Endothelial cell of umbilical vein (primary cell): ENCODE results near the gene RSPH6A. TPM values are rescaled to one million over a fixed set of nuclear protein-coding genes. Genes with fewer than 3 reads are reported as not detected.

Source experiments
- BruUV-seq: library from RNA; stranded (reverse); fragments of 400-500 nt; replicated peaks from 2 replicates; lab custom pipeline; 2021; lab: Mats Ljungman, UMichigan
- CTCF ChIA-PET: fragments of 300-600, 350-600 bp; sonication (Branson Sonifier 250); formaldehyde crosslinking; loops from one replicate; lab custom pipeline; 2021; ENCODE audit warnings: antibody characterized with exemption, inconsistent platforms; lab: Charles Lee
- POLR2A ChIA-PET: fragments of 300-600, 350-600 bp; sonication (Branson Sonifier 250); formaldehyde crosslinking; loops from one replicate; lab custom pipeline; 2021; ENCODE audit warnings: antibody characterized with exemption, inconsistent platforms; lab: Charles Lee
- DNase-seq: peaks from one replicate; pipeline ENCODE4 v3.0.0-alpha.2; 2011; ENCODE audit warnings: low read depth, low spot score
- FAIRE-seq: peaks from 2 replicates; lab custom pipeline; 2011; peaks lifted over from hg19 to GRCh38; lab: Jason Lieb, UNC
- H2AFZ ChIP-seq: 2 replicates; pipeline ENCODE4 v1.6.0; 2012; ENCODE audit warnings: low read depth, low read length, control low read depth, inconsistent platforms
- H3K27ac ChIP-seq: 2 replicates; pipeline ENCODE4 v1.5.1; 2011; ENCODE audit warnings: low read depth, mild to moderate bottlenecking, control low read depth, low read length, moderate library complexity; ENCODE audit not compliant: insufficient read depth
- H3K27me3 ChIP-seq, 2 experiments: 2 replicates each; pipeline versions ENCODE4 v1.6.0 to v1.6.1; 2011; ENCODE audit warnings: low read length in 2 of 2, mixed read lengths in 1 of 2; ENCODE audit not compliant: control insufficient read depth in 2 of 2, insufficient read depth in 2 of 2
- H3K36me3 ChIP-seq, 2 experiments: 2 replicates in 1 of 2; 3 replicates in 1 of 2; pipeline ENCODE4 v1.5.1; 2011; ENCODE audit warnings: low read length in 2 of 2, mild to moderate bottlenecking in 1 of 2, moderate library complexity in 1 of 2; ENCODE audit not compliant: control insufficient read depth in 2 of 2, insufficient read depth in 2 of 2; ENCODE audit errors: extremely low read depth in 1 of 2
- H3K4me1 ChIP-seq: 3 replicates; pipeline ENCODE4 v1.5.1; 2011; ENCODE audit warnings: mild to moderate bottlenecking, low read length; ENCODE audit not compliant: control insufficient read depth, insufficient read depth; ENCODE audit errors: extremely low read depth
- H3K4me2 ChIP-seq: 2 replicates; pipeline ENCODE4 v1.6.1; 2011; ENCODE audit warnings: low read length, control low read depth, mixed read lengths; ENCODE audit not compliant: insufficient read depth
- H3K4me3 ChIP-seq, 3 experiments: fragments of 200-600 bp in 1 of 3; sonication (generic), shearing (Covaris generic) in 1 of 3; replicated peaks in 1 of 3; 2 replicates each; pipeline ENCODE4 v1.5.1; 2011 to 2016; ENCODE audit warnings: control low read depth in 3 of 3, low read length in 3 of 3, mild to moderate bottlenecking in 2 of 3, inconsistent platforms in 1 of 3, low read depth in 1 of 3, moderate library complexity in 1 of 3; ENCODE audit not compliant: insufficient read depth in 1 of 3
- H3K79me2 ChIP-seq: 2 replicates; pipeline ENCODE4 v1.6.0; 2012; ENCODE audit warnings: low read length, inconsistent platforms; ENCODE audit not compliant: control insufficient read depth, insufficient read depth
- H3K9ac ChIP-seq: replicated peaks from 2 replicates; pipeline ENCODE3; 2011; ENCODE audit warnings: low read length, control low read depth; ENCODE audit not compliant: insufficient read depth; ENCODE audit errors: extremely low read depth
- H3K9me1 ChIP-seq: replicated peaks from 3 replicates; pipeline ENCODE4 v1.6.0; 2011; ENCODE audit warnings: mild to moderate bottlenecking, low read length; ENCODE audit not compliant: control insufficient read depth, insufficient read depth; ENCODE audit errors: extremely low read depth
- H3K9me3 ChIP-seq: replicated peaks from 2 replicates; pipeline ENCODE4 v1.5.1; 2012; ENCODE audit warnings: low read length, inconsistent platforms; ENCODE audit not compliant: control insufficient read depth, insufficient read depth
- H4K20me1 ChIP-seq: replicated peaks from 2 replicates; pipeline ENCODE3; 2011; ENCODE audit warnings: mild to moderate bottlenecking, low read length; ENCODE audit not compliant: control insufficient read depth, insufficient read depth; ENCODE audit errors: extremely low read depth
- CTCF ChIP-seq, 2 donors: IDR thresholded peaks; 1 replicate in 1 of 2; 2 replicates in 1 of 2; pipeline ENCODE4 v1.5.1; 2011; ENCODE audit warnings: low read length in 2 of 2, mild to moderate bottlenecking in 2 of 2, moderate library complexity in 2 of 2, control low read depth in 1 of 2, inconsistent platforms in 1 of 2, low read depth in 1 of 2; ENCODE audit not compliant: insufficient read depth in 1 of 2; ENCODE audit errors: extremely low read depth in 1 of 2
- EZH2 ChIP-seq: IDR thresholded peaks from 2 replicates; pipeline ENCODE4 v1.6.1; 2012; ENCODE audit warnings: borderline replicate concordance, low read depth, mild to moderate bottlenecking, moderate library complexity, low read length, inconsistent platforms; ENCODE audit not compliant: severe bottlenecking
- FOS ChIP-seq: IDR thresholded peaks from 2 replicates; pipeline ENCODE4 v1.6.1; 2011; ENCODE audit warnings: mild to moderate bottlenecking, low read length, moderate library complexity, borderline replicate concordance; ENCODE audit not compliant: insufficient read depth
- GATA2 ChIP-seq: IDR thresholded peaks from 2 replicates; pipeline ENCODE4 v1.7.0; 2011; ENCODE audit warnings: low read depth, mild to moderate bottlenecking, moderate library complexity, mixed read lengths, low read length; ENCODE audit not compliant: insufficient read length, insufficient read depth
- JUN ChIP-seq: IDR thresholded peaks from 2 replicates; pipeline ENCODE4 v1.6.1; 2011; ENCODE audit warnings: borderline replicate concordance, low read depth; ENCODE audit not compliant: insufficient read length, insufficient read depth
- MAX ChIP-seq: IDR thresholded peaks from 2 replicates; pipeline ENCODE4 v1.6.1; 2011; ENCODE audit not compliant: insufficient read depth, insufficient read length
- MYC ChIP-seq: IDR thresholded peaks from one replicate; pipeline ENCODE4 v1.6.1; 2011; ENCODE audit warnings: mild to moderate bottlenecking, low read depth, low read length
- POLR2A ChIP-seq: IDR thresholded peaks from 2 replicates; pipeline ENCODE4 v1.6.1; 2012; ENCODE audit warnings: low read depth, mild to moderate bottlenecking, control low read depth, low read length
- POLR2AphosphoS5 ChIP-seq: IDR thresholded peaks from 2 replicates; pipeline ENCODE4 v1.6.1; 2012; ENCODE audit warnings: low read depth, mild to moderate bottlenecking, control low read depth, low read length, moderate library complexity; ENCODE audit not compliant: insufficient read depth
- dilution Hi-C: fragments of 300-500 bp; cut with MboI; formaldehyde crosslinking; loops from one replicate; pipeline ENCODE4 v1.15.0; 2019; ENCODE audit warnings: low sequenced_read_pairs; ENCODE audit not compliant: extremely low pct_ligation_motif_present
- intact Hi-C: fragments of 100-400 bp; cut with micrococcal nuclease; formaldehyde crosslinking; loops from one replicate; pipeline ENCODE4 v1.10.0; 2022
- polyA plus RNA-seq, 4 experiments: library from polyadenylated mRNA; depleted of rRNA in 3 of 4; stranded (reverse) in 3 of 4; unstranded in 1 of 4; fragments of >200 nt; gene quantifications; 2 replicates each; pipeline versions ENCODE4 v1.2.1 to v1.2.3, GENCODE V29; 2011 to 2012; ENCODE audit warnings: missing spikeins in 1 of 4
- total RNA-seq: library from RNA; stranded (reverse); gene quantifications from 2 replicates; pipeline ENCODE4 v1.2.3, GENCODE V29; 2021

The RSPH6A gene
- total and polyA plus RNA-seq, 2 donors (not counting 3 experiments of a cell fraction or from before 2014, with no cell fraction given), result 0.03 to 0.62 TPM

- Histone ChIP-seq H3K4me3 (no peak overlapping the region), H2AFZ (no peak overlapping the region), H3K27ac (no peak overlapping the region), H3K9ac (no peak overlapping the region), H3K4me2 (no peak overlapping the region), H3K4me1 (peaks cover 14% of the 10 kb centered on the region), H4K20me1 (no peaks in the 10 kb centered on the region), H3K27me3 (no peaks in the 10 kb centered on the region), H3K9me1 (no peaks in the 10 kb centered on the region), H3K79me2 (no peaks in the 10 kb centered on the region), H3K36me3 (peaks cover 9 to 33% of the 10 kb centered on the region in 2 experiments), H3K9me3 (no peaks in the 10 kb centered on the region)
- intact Hi-C loops (no loop called here), dilution Hi-C loops (no loop called here)
- no TSS peak for BruUV-seq
- FAIRE-seq (no peak), DNase-seq (no peak)
- ChIA-PET POLR2A (interaction anchor here (1.2 kb wide), 1 partner anchor 10 kb away, joined by 3 read pairs; no protein-coding TSS in a partner anchor), CTCF (interaction anchor here (0.6 to 2.3 kb wide), 2 partner anchors 52 kb away, joined by 3 to 7 read pairs; partner anchors contain the start of gene SIX5)
- TF ChIP-seq FOS (no peak), MYC (no peak), POLR2A (no peak)
These were observed 6.5 kb upstream of the RSPH6A start for GRCh38 chr19:45821570-45821969.

GRCh38 chr19:45821103-45821521 is 6.0 kb upstream of the RSPH6A start:
- Histone ChIP-seq H3K4me1 (peaks cover 17% of the 10 kb centered on the region), H3K9me3 (no peaks in the 10 kb centered on the region), H3K4me3 (no peak overlapping the region), H3K4me2 (no peak overlapping the region), H3K36me3 (peaks cover 9 to 29% of the 10 kb centered on the region in 2 experiments), H3K9me1 (no peaks in the 10 kb centered on the region), H3K79me2 (no peaks in the 10 kb centered on the region), H4K20me1 (no peaks in the 10 kb centered on the region), H3K27ac (peak overlapping the region; percentile 58), H3K9ac (no peak overlapping the region), H3K27me3 (no peaks in the 10 kb centered on the region), H2AFZ (no peak overlapping the region)
- no peak for FAIRE-seq
- no peak for TF ChIP-seq JUN
- no peak for TF ChIP-seq EZH2
- no peak for TF ChIP-seq POLR2A
- TF ChIP-seq MAX, result no peak
- no peak for TF ChIP-seq GATA2
- TF ChIP-seq MYC, result no peak
- TF ChIP-seq POLR2AphosphoS5, result no peak
- TF ChIP-seq FOS, result no peak
- no peak for TF ChIP-seq CTCF (IDR thresholded peaks at IDR 0.05; ENCODE audit: extremely low read depth in 1 of 2, insufficient read depth in 1 of 2, low read depth in 1 of 2, low read length in 2 of 2)
- no TSS peak for BruUV-seq
- CTCF ChIA-PET, result interaction anchor here (2.3 to 2.4 kb wide), 2 partner anchors 22 to 51 kb away, joined by 7 to 12 read pairs; partner anchors contain the start of gene SIX5
- intact Hi-C loops (no loop called here), dilution Hi-C loops (no loop called here)
- POLR2A ChIA-PET, result interaction anchor here (1.2 kb wide), 1 partner anchor 11 kb away, joined by 3 read pairs; no protein-coding TSS in a partner anchor
- no peak for DNase-seq
